Uterus (tissue), 2 donors: ENCODE results near the gene RBMS3.

Source experiments
- POLR2A ChIP-seq, 2 donors: fragments of 450-650 bp; IDR thresholded peaks; one replicate each; pipeline ENCODE4 v1.6.1; 2016; ENCODE audit warnings: antibody characterized with exemption in 2 of 2, mild to moderate bottlenecking in 1 of 2, moderate library complexity in 1 of 2
- TF ChIP-seq, protein P1 (sequence below), 4 experiments: fragments of 200-600 bp in 2 of 4; fragments of 450-650 bp in 2 of 4; sonication (generic) in 2 of 4; IDR thresholded peaks; one replicate each; pipeline ENCODE4 v1.5.1; 2016 to 2019; ENCODE audit warnings: antibody characterized with exemption in 4 of 4, mild to moderate bottlenecking in 2 of 4, moderate library complexity in 1 of 4

DNA sequence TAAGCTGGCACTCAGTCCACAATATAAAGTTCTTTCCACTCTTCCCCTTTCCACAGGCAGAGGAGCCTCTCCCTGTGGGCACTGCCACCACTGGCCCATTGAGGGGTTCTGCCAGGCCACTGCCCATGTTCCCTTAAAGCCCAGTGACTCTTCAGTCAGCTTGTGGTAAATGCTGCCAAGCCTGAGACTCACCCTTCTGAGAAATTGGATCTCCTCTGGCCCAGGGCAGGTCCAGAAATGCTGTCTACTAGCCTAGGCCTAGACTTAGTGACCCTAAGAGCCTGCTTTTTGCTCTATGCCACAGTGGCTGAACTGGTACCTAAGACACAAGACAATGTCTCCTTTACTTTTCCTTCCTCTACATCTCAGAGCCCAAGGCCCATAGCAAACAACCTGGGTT is 295.8 kb downstream of the RBMS3 start:
- TF ChIP-seq, protein P1, sequence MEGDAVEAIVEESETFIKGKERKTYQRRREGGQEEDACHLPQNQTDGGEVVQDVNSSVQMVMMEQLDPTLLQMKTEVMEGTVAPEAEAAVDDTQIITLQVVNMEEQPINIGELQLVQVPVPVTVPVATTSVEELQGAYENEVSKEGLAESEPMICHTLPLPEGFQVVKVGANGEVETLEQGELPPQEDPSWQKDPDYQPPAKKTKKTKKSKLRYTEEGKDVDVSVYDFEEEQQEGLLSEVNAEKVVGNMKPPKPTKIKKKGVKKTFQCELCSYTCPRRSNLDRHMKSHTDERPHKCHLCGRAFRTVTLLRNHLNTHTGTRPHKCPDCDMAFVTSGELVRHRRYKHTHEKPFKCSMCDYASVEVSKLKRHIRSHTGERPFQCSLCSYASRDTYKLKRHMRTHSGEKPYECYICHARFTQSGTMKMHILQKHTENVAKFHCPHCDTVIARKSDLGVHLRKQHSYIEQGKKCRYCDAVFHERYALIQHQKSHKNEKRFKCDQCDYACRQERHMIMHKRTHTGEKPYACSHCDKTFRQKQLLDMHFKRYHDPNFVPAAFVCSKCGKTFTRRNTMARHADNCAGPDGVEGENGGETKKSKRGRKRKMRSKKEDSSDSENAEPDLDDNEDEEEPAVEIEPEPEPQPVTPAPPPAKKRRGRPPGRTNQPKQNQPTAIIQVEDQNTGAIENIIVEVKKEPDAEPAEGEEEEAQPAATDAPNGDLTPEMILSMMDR (IDR thresholded peaks at IDR 0.05): no peak
- TF ChIP-seq POLR2A (IDR thresholded peaks at IDR 0.05): no peak
